Measurements from ENCODE around the gene KCNK17.

Gene KCNK17

GRCh38 chr6:39335780-39336545 is 21.7 kb upstream of the KCNK17 start:
- no peak for DNase-seq

GRCh38 chr6:39333644-39334438 is 19.6 kb upstream of the KCNK17 start:
- DNase-seq = no peak

GRCh38 chr6:39330476-39330875 is 16.3 kb upstream of the KCNK17 start:
- peak in 2 of 3 experiments; percentile 21 to 29 for DNase-seq

- DNase-seq = peak in 1 of 3 experiments; percentile 55
Measured at GRCh38 chr6:39330057-39330456, 15.8 kb upstream of the KCNK17 start.

GRCh38 chr6:39328066-39328465 is 13.8 kb upstream of the KCNK17 start:
- no peak for DNase-seq

- peak in 2 of 3 experiments; percentile 19 to 66 for DNase-seq
Measured at GRCh38 chr6:39327507-39327906, 13.3 kb upstream of the KCNK17 start.

GRCh38 chr6:39322306-39322850 is 8.2 kb upstream of the KCNK17 start, which contains the start of gene KCNK16:
KCNK16 (minus strand) TSS chr6:39322702; CDS start chr6:39322540, 162 bp downstream.
- peak in 2 of 3 experiments; percentile 55 to 73 for DNase-seq

GRCh38 chr6:39321761-39322160 is 7.5 kb upstream of the KCNK17 start:
- no peak for DNase-seq

GRCh38 chr6:39320363-39320984 is 6.3 kb upstream of the KCNK17 start:
- DNase-seq = no peak

- no peak for DNase-seq
Measured at GRCh38 chr6:39319621-39320362, 5.6 kb upstream of the KCNK17 start.

- no peak for DNase-seq
Measured at GRCh38 chr6:39317256-39317655, 3.0 kb upstream of the KCNK17 start.

GRCh38 chr6:39313526-39314272 is 520 bp downstream of the KCNK17 start:
- DNase-seq = peak in 2 of 3 experiments; percentile 35 to 51

GRCh38 chr6:39312912-39313525 is 1.2 kb downstream of the KCNK17 start:
- peak in 1 of 3 experiments; percentile 47 for DNase-seq

GRCh38 chr6:39310542-39310941 is 3.7 kb downstream of the KCNK17 start:
- DNase-seq = no peak

GRCh38 chr6:39309942-39310531 is 4.2 kb downstream of the KCNK17 start:
- peak; percentile 55 to 78 (median 76) for DNase-seq

- no peak for DNase-seq
Measured at GRCh38 chr6:39307462-39307861, 6.8 kb downstream of the KCNK17 start.

- no peak for DNase-seq
Measured at GRCh38 chr6:39304951-39305350, 9.3 kb downstream of the KCNK17 start.

- DNase-seq = no peak
Measured at GRCh38 chr6:39303425-39304153, 10.6 kb downstream of the KCNK17 start.

- peak; percentile 74 to 85 (median 82) for DNase-seq
Measured at GRCh38 chr6:39302669-39303424, 11.4 kb downstream of the KCNK17 start.
